MM.1S (cell line): ENCODE measurements around the gene C1orf185.

Source experiments
- DNase-seq: peaks from one replicate; pipeline ENCODE4 v3.0.0-alpha.2; 2015
- H2AFZ ChIP-seq: fragments of 300-600 bp; sonication (generic); 2 replicates; pipeline ENCODE4 v1.6.0; 2016; ENCODE audit warnings: antibody characterized with exemption, low read length
- H3F3A ChIP-seq: fragments of 300-600 bp; sonication (generic); 2 replicates; pipeline ENCODE4 v1.6.1; 2016; ENCODE audit warnings: mild to moderate bottlenecking, antibody characterized with exemption, low read length, moderate library complexity, mixed read lengths; ENCODE audit not compliant: insufficient read depth
- H3K27ac ChIP-seq: fragments of 300-600 bp; sonication (generic); 2 replicates; pipeline ENCODE4 v1.5.1; 2016; ENCODE audit warnings: mild to moderate bottlenecking, low read length
- H3K27me3 ChIP-seq: fragments of 300-600 bp; sonication (generic); replicated peaks from 2 replicates; pipeline ENCODE4 v1.6.0; 2016; ENCODE audit warnings: low read length; ENCODE audit not compliant: insufficient read depth
- H3K36me3 ChIP-seq: fragments of 300-600 bp; sonication (generic); replicated peaks from 2 replicates; pipeline ENCODE4 v1.6.1; 2016; ENCODE audit warnings: mild to moderate bottlenecking, low read length, mixed read lengths; ENCODE audit not compliant: insufficient read depth
- H3K4me1 ChIP-seq: fragments of 300-600 bp; sonication (generic); 2 replicates; pipeline ENCODE4 v1.6.1; 2016; ENCODE audit warnings: low read length, mixed read lengths
- H3K4me2 ChIP-seq: fragments of 300-600 bp; sonication (generic); 2 replicates; pipeline ENCODE4 v1.6.0; 2016; ENCODE audit warnings: low read depth, low read length
- H3K4me3 ChIP-seq: fragments of 300-600 bp; sonication (generic); 2 replicates; pipeline ENCODE4 v1.5.1; 2016; ENCODE audit warnings: low read length, mixed read lengths
- H3K79me2 ChIP-seq: fragments of 300-600 bp; sonication (generic); 2 replicates; pipeline ENCODE4 v1.6.1; 2016; ENCODE audit warnings: mixed run types, low read length, mixed read lengths
- H3K9ac ChIP-seq: fragments of 300-600 bp; sonication (generic); 2 replicates; pipeline ENCODE4 v1.6.1; 2016; ENCODE audit warnings: low read length, mixed read lengths
- H3K9me2 ChIP-seq: fragments of 300-600 bp; sonication (generic); replicated peaks from 2 replicates; pipeline ENCODE4 v1.6.1; 2016; ENCODE audit warnings: mild to moderate bottlenecking, low read length, mixed read lengths; ENCODE audit not compliant: insufficient read depth
- H3K9me3 ChIP-seq: fragments of 300-600 bp; sonication (generic); replicated peaks from 2 replicates; pipeline ENCODE4 v1.6.1; 2016; ENCODE audit warnings: mild to moderate bottlenecking, low read length, mixed read lengths; ENCODE audit not compliant: insufficient read depth
- H4K20me1 ChIP-seq: fragments of 300-600 bp; sonication (generic); 2 replicates; pipeline ENCODE4 v1.6.1; 2016; ENCODE audit warnings: mild to moderate bottlenecking, low read length, moderate library complexity, mixed read lengths; ENCODE audit not compliant: insufficient read depth
- CTCF ChIP-seq: fragments of 300-600 bp; sonication (generic); IDR thresholded peaks from 2 replicates; pipeline ENCODE4 v1.5.1; 2016; ENCODE audit warnings: antibody characterized with exemption, low read length, mixed read lengths
- EZH2 ChIP-seq: fragments of 300-600 bp; sonication (generic); optimal IDR thresholded peaks from 2 replicates; pipeline ENCODE3; 2017; ENCODE audit warnings: low read depth, mild to moderate bottlenecking, antibody characterized with exemption, low read length, mixed read lengths
- EZH2phosphoT487 ChIP-seq: fragments of 300-600 bp; sonication (generic); IDR thresholded peaks from 2 replicates; pipeline ENCODE4 v1.6.1; 2018; ENCODE audit warnings: antibody characterized with exemption, low read length

C1orf185 gene

GRCh38 chr1:51190961-51191360 is 88.9 kb downstream of the C1orf185 start:
- no peaks in the 10 kb centered on the region for H3K9me2 ChIP-seq
- H3K4me2 ChIP-seq = no peak overlapping the region
- no peaks in the 10 kb centered on the region for H3K79me2 ChIP-seq
- no peaks in the 10 kb centered on the region for H3F3A ChIP-seq
- DNase-seq = no peak
- H3K27ac ChIP-seq = no peak overlapping the region
- no peak overlapping the region for H2AFZ ChIP-seq
- no peak overlapping the region for H3K9ac ChIP-seq
- H4K20me1 ChIP-seq = no peaks in the 10 kb centered on the region
- no peaks in the 10 kb centered on the region for H3K9me3 ChIP-seq
- TF ChIP-seq EZH2phosphoT487 = no peak
- TF ChIP-seq CTCF = no peak
- TF ChIP-seq EZH2 = no peak
- no peak overlapping the region for H3K4me3 ChIP-seq
- H3K4me1 ChIP-seq = no peaks in the 10 kb centered on the region
- H3K27me3 ChIP-seq = no peaks in the 10 kb centered on the region
- H3K36me3 ChIP-seq = no peaks in the 10 kb centered on the region

GRCh38 chr1:51192213-51192843 is 90.3 kb downstream of the C1orf185 start:
- no peaks in the 10 kb centered on the region for H3K27me3 ChIP-seq
- H3K27ac ChIP-seq = no peak overlapping the region
- no peaks in the 10 kb centered on the region for H3K36me3 ChIP-seq
- H3K9me2 ChIP-seq = no peaks in the 10 kb centered on the region
- no peaks in the 10 kb centered on the region for H3K4me1 ChIP-seq
- DNase-seq = peak; percentile 70
- H2AFZ ChIP-seq = no peak overlapping the region
- H3K9ac ChIP-seq = no peak overlapping the region
- H3K79me2 ChIP-seq = no peaks in the 10 kb centered on the region
- no peaks in the 10 kb centered on the region for H3F3A ChIP-seq
- H3K9me3 ChIP-seq = no peaks in the 10 kb centered on the region
- H3K4me2 ChIP-seq = no peak overlapping the region
- H3K4me3 ChIP-seq = no peak overlapping the region
- H4K20me1 ChIP-seq = no peaks in the 10 kb centered on the region
- TF ChIP-seq EZH2phosphoT487 (no peak), CTCF (peak; percentile 68), EZH2 (no peak)

GRCh38 chr1:51193564-51193963 is 91.5 kb downstream of the C1orf185 start:
- Histone ChIP-seq H4K20me1 (no peaks in the 10 kb centered on the region), H3K4me1 (no peaks in the 10 kb centered on the region), H3K36me3 (no peaks in the 10 kb centered on the region), H2AFZ (no peak overlapping the region), H3K9me2 (no peaks in the 10 kb centered on the region), H3K4me2 (no peak overlapping the region), H3K27me3 (no peaks in the 10 kb centered on the region), H3F3A (no peaks in the 10 kb centered on the region), H3K9me3 (no peaks in the 10 kb centered on the region), H3K9ac (no peak overlapping the region), H3K27ac (no peak overlapping the region), H3K79me2 (no peaks in the 10 kb centered on the region), H3K4me3 (no peak overlapping the region)
- DNase-seq = no peak
- no peak for TF ChIP-seq EZH2
- no peak for TF ChIP-seq CTCF
- no peak for TF ChIP-seq EZH2phosphoT487
